OCI-LY7 (cell line): Measurements from ENCODE around the gene TRAF3IP1.

Experiments used
- CTCF ChIP-seq: fragments of 200-600 bp; sonication (generic); conservative IDR thresholded peaks from 2 replicates; pipeline ENCODE4 v1.5.1; 2014; ENCODE audit warnings: mild to moderate bottlenecking, antibody characterized with exemption, low read length, moderate library complexity, mixed read lengths
- EZH2phosphoT487 ChIP-seq: fragments of 200-600 bp; sonication (generic); IDR thresholded peaks from 2 replicates; pipeline ENCODE4 v1.6.1; 2018; ENCODE audit warnings: low read depth, borderline replicate concordance, mild to moderate bottlenecking, mixed run types, antibody characterized with exemption, low read length, moderate library complexity, mixed read lengths

GRCh38 chr2:238281826-238282480 lies 38.4 kb upstream of the TRAF3IP1 start:
- TF ChIP-seq CTCF, result no peak
- no peak for TF ChIP-seq EZH2phosphoT487
